NCI-H146 treated with DMSO at 0.1 percent for 48 hours (cell line): ENCODE measurements around the gene STRN.
"Not testable (repeated sequence)": the region's sequence is repeated elsewhere in the genome, so short reads cannot be mapped to it uniquely, and the experiment has no call there.

Experiments used
- DNase-seq: peaks from one replicate; lab custom pipeline; 2025; ENCODE audit not compliant: unreplicated experiment; lab: John Stamatoyannopoulos, UW

STRN gene

DNA sequence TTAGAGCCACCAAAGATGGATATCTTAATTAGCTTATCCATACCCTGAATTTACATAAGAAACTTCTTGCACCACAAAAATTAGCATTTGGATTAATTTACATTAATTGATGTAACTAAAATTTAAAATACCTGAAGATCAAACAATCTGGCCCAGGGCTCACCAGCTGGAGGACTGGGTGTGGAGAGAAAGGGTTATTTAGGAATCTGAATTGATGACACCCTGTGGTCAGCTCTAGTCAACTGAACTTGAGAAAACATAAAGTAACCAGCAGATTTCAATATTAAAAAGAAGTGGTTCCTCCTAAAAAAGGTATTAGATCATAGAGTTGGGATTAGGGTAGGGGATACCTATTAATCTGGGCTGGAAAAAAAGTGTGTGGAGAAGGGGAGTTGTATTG lies 122.5 kb downstream of the STRN start:
- DNase-seq, result no peak

DNA sequence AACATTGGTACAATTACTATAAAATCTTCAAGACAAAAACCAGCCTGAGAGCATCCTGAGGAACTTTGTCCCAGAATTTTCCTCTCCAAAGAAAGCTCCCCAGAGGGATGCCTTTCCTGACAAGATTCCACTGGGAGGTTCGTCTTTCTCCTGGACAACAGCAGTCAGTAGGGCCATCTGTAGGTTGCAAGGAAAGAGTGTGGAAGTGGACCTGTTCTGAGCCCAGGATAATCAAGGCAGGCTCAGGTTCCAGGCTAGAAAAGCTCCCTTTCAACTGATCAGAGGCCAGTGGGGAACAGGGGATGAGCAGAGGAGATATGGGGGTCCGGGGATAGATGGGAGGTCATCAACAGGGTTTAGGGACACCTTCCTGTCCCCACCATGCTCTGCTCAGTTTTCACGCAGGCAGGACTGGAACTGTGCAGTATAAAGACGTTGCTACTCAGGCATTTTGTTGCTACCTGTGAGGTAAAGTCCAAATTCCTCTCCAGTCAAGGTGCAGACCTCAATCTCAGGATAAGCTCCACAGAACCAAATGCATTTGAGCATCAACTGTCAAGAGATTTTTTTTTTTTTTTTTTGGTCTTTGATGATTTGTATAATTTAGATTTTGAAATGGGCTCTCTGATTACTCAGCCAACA lies 126.2 kb downstream of the STRN start:
- no peak for DNase-seq

DNA sequence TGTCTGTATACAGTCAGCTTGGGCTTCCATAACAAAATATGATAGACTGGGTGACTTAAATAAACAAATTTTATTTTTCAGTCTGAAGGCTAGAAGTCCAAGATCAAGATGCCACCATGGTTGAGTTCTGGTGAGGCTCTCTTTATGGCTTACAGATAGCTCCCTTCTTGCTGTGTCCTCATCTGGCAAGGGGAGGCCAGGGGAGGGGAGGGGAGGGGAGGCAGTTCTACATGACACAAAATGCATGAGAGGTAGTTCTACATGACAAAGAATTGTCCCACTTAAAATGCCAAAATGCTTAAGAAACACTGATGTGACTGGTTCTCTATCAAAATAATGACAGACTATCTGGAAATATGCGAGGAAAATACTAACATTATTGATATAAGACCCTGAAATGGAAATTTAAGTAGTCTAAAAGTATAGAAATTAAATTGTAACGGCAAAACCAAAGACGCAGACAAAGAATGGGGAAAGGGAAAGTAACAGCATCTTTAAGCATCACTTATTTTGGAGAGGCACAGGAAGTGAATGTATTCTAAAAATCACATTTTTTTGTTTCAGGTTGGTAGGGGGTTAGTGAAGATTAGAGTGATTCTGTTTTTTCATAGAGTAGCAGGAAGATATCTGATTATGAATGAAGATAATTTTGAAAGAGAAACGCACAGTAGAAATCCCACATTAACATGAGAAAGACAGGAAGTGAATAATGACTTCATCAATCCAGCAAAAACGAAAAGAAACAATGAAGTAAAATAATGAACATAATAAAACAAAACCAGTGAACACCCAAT lies 131.4 kb downstream of the STRN start:
- no peak for DNase-seq

DNA sequence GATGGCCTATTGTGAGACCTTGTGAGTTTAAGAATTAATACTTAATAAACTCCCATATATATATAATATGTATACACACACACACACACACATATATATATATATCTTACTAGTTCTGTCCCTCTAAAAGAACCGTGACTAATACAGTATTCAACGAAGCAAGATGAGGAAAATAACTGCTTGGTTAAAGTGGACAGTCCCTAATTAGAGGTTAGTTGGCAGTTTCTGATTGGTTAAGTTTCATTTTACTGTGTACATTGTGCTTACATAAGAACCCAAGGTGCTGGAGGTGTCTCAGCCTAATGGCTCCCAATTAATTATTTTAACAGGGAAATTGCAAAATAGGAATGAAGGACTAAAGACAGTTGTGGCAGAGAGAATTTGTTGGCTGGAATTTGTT lies 132.1 kb downstream of the STRN start:
- no peak for DNase-seq

DNA sequence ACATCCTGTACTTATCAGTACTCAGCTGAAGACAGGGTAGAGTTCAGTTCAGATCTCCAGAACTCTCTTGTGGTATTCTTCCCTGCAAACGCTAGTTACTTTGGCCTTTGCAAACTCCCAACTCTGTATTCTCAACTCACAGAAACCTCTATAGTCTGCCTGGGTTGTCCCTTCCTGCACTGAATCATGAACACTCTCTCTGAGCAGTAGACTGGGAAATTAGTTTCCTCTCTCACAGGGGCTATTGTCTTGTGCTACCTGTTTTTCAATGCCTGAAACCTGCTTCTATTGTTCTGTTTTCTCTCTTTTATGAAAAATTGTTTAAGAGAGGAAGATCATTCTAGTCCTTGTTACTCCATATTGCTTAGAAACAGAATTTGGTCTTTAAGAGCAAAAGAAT lies 135.2 kb downstream of the STRN start:
- DNase-seq, result no peak

DNA sequence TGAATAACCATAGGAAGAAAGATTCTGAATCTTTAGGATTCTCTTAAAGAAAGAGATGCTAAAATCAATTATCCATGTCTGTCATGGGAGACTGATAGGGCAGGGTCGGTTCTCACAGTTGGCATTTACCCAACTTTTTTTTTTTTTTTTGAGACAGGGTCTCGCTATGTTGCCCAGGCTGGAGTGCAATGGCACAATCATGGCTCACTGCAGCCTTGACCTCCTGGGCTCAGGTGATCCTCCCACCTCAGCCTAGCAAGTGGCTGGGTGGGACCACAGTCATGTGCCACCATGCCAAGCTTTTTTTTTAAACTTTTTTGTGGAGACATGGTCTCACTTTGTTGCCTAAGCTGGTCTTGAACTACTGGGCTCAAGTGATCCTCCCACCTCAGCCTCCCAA lies 141.7 kb downstream of the STRN start:
- DNase-seq, result not testable (repeated sequence)

GRCh38 chr2:36824273-36824672 lies 142.1 kb downstream of the STRN start:
- no peak for DNase-seq

DNA sequence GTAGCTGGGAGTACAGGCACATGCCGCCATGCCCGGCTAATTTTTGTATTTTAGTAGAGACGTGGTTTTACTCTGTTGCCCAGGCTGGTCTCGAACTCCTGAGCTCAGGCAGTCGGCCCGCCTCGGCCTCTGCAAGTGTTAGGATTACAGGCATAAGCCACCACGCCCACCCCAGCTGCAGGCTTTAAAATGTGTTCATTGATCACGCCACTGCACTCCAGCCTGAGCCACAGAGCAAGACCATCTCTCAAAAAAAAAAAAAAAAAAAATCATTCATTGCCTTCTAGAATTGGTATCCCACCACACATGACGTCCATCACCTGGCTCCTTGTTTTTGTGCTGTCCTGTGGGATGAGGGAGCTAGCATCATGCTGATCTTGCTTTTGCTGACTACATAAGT lies 142.5 kb downstream of the STRN start:
- no peak for DNase-seq

DNA sequence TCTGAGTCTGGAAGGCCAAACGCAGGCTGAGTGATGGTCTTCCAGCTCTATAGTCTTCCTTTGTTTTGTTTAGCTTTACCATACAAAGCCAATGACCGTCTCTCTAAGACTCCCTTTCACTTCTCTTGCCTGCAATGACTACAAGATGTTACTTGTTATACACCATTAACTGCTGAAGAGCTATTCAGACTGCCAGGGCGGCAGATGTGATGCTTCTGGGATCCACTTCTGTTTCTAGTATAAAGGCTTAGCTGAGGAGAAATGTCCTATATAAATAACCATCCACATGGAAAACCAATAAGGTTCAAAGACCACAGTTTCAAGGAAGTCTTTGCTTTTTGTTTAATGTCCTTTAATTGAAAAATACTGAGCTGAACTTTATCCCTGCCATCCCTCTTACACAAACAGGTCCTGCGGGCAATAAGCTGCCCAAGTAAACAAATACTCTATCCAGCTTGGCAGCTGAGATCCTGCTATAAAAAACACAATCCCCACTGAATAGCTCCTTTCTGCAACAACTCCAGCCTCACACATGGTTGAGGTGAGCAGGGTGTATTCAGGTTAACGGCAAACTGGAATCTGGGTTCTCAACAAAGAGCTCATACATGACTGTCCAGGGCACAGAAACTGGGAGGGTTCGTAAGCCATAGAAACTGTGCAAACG lies 145.3 kb downstream of the STRN start:
- DNase-seq, result no peak

DNA sequence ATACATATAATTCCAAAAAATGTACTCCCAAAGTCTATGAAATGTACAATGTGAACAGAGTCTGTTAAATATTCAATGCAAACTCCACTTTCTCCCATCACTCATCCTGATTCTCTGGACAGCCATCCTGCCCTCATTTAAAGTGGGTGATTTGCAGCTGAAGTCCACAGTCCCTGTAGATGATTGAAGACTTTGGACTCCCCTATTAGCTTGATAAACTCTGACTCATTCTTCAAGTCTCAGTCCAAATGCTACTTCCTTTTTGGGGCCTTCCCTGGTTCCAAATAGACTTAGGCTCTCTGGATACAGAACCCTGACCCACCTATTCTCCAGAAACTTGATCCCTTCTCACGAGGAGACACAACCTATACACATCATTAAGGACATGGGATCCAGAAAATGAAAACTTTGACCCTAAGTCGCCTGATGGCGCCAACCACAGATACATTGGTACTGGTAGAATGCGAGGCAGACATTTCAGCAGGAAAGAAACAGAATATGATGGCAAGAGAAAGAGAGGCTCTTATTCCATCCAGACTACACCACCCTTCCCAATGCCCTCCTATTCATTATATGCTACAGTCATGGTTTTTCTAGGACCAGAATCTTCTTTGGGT lies 147.1 kb downstream of the STRN start:
- no peak for DNase-seq

GRCh38 chr2:36818542-36818941 lies 147.8 kb downstream of the STRN start:
- DNase-seq, result no peak

- DNase-seq, result no peak
Observed at GRCh38 chr2:36812196-36812595, 154.1 kb downstream of the STRN start.

DNA sequence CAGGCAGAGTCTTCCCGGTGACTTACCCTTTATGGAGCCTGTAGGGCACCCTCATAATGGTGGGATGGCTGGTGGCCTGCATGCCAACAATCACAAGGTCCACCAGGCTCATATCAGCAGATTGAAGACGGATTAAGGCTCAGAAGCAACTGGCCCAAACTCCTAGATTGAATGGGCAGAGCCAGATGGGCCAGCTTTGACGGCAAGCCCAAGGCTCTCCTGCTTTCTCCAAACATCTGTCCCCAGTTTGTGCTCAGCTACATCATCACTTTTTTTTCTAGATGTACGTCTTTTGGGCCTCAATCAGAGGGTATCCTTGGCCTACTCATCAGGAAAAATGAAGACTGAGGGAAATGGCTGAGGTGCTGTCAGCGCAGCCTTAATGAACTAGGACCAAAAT lies 155.3 kb downstream of the STRN start:
- no peak for DNase-seq

DNA sequence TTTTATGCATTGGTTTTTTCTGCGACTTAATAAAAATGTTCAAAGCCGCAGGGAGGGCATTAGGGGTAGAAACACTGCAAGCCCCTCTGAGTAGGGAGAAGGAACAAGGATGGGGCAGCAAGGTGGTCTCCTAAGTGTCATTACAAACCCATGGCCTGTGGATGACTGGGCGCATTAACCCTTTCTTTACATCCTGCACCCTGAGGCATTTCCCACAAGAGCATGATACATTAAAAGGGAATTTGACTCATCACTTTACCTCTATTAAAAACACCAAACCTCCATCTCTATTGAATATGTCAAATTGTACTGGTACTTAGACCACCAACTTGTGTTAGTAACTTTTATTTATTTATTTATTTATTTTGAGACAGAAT lies 157.3 kb downstream of the STRN start:
- DNase-seq, result no peak

DNA sequence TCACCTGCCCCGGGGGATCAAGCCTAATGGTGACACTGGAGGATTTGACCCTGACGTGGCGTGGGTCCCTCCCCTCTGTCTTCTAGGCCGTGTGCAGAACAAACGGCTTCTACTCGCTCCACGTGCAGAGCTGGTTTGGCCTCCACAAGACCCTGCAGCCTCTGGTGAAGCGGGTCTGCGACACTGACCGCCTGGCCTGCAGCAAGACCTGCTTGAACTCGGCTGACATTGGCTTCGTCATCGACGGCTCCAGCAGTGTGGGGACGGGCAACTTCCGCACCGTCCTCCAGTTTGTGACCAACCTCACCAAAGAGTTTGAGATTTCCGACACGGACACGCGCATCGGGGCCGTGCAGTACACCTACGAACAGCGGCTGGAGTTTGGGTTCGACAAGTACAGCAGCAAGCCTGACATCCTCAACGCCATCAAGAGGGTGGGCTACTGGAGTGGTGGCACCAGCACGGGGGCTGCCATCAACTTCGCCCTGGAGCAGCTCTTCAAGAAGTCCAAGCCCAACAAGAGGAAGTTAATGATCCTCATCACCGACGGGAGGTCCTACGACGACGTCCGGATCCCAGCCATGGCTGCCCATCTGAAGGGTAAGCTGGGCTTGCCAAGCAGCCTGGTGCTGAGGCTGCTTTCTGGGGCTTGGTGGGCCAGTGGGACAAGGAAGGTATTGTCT lies 157.8 kb downstream of the STRN start:
- no peak for DNase-seq

- DNase-seq, result no peak
Observed at GRCh38 chr2:36807223-36807886, 159.0 kb downstream of the STRN start.

DNA sequence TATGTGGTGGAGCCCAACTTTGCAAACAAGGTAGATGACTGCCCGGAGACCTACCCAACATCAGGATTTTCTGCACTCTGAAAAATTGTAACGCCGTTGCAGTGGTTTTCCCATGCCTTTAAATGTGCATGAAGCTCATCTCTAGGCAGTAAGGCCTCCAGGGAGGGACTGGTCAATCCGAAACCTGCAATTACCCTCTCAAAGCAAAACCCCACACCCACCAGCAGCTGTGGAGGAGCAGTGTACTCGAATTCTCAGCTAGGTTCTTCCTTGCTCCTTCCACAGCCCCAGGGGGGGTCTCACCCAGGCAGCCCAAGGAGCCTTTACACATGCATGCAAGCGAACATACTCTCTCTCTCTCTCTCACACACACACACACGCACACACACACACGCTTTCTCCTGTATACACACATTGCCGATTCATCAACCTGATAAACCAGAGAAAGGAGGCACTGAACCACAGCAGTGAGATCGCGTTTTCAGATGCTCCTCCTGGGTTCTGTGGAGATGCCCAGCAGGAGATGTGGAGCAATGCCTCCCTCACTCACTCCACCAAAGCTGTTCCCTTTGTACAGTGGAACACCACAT lies 160.6 kb downstream of the STRN start:
- no peak for DNase-seq

- DNase-seq, result no peak
Observed at GRCh38 chr2:36802952-36803351, 163.4 kb downstream of the STRN start.

DNA sequence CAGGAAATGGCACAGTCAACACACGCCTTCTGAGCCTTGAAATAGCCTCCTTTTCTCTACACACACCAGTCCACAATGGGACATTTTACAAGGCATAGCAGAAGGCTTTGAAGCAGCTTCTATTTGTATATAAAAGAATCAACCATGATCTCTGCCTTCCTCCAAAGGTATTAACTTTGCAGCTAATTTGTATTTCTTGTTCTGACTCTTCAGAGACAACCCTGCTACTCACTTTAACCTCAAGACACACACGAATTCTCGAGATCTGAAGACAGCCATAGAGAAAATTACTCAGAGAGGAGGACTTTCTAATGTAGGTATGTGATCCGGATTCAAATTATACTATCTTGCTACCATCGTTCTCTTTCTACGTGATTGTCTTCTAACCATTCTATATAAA lies 165.2 kb downstream of the STRN start:
- no peak for DNase-seq

DNA sequence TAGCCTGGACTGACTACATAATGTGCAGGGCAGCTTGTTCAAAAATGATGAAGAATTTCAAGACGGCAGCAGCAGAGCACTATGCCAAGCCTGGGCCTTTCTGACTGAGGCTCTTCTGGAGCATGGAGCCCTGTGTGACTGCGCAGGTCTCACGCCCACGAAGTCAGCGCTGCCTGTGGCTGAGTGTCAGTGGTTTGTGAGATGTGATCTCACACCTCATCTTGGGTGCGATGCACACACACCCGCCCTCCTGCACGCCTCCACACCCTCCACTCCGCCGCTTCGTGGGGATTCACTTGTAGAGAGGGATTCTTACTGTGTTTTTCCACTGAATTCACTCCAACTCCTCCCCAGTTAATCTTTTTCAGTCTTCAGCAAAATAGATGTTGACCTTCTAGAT lies 166.0 kb downstream of the STRN start:
- no peak for DNase-seq
